Measurements from ENCODE around the gene TOR1B.

- TF ChIP-seq CTCF (IDR thresholded peaks at IDR 0.05; ENCODE audit: low read length) (no peak), EZH2 (optimal IDR thresholded peaks at IDR 0.05; ENCODE audit: low read depth, low read length) (no peak)
These were observed 28.1 kb upstream of the TOR1B start for GRCh38 chr9:129774791-129775447.

All from MM.1S (cell line).